ENCODE data around the gene MLST8.
A peak's percentile ranks its signal among the peaks of the same experiment; 100 is the strongest.

Gene MLST8

DNA sequence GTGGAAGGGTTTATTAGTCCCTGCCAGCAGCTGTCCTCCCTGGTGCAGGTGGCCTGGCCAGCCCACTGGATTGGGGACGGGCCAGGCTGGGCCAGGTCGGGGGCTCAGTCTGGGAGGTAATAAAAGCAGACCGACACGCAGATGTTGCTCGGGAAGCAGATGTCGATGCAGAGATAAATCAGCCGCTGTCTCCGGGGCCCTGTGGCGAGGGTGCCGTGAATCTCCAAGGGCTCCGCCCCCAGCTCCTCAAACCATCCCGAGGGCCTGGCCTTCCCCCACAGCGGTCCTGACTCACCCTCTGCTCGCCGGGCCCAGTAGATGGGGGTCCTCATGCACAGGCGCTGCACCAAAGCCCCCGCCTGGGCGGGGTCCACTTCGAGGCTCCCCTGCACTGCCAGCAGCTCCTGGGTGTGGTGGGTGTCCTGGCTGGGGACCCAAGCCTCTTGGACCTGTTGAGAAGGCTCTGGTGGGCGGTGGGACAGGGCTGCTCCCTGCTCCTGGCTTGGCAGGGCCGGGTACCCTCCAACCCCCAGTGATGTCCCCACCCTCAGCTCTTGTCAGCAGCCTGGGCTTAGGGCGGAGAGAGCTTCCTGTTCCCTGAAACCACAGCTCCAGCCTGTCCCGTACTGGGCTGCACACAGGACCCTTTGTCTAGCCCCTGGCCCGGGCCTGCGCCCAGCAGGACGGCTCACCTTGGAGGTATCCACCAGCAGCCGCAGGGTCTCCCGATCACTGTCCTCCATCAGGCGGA, 4.2 kb downstream of the MLST8 start:
- DNase-seq, result no peak

DNA sequence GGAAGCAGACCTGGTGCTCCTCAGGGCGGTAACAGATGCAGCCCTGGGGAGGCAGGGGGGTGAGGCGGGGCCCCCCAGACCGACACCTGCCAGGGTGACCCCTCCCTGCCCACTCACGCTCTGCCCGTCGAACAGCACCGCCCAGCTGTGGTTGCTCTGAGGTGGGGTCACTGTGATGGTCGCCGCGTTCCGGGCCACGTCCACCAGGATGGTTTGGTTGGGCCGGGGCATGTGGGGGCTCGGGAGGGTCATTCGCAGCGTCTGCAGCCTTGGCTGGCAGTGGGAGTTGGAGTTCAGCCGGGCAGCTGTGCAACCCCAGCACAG, 4.7 kb downstream of the MLST8 start:
- DNase-seq, result no peak

- DNase-seq, result no peak
Observed at GRCh38 chr16:2210386-2211365, 5.4 kb downstream of the MLST8 start, which contains the start of gene BRICD5. Gene BRICD5, minus strand, starts transcription at chr16:2210863. Its CDS starts 30 bp downstream, at chr16:2210833.

- DNase-seq, result no peak
Observed at GRCh38 chr16:2211923-2212347, 6.7 kb downstream of the MLST8 start.

GRCh38 chr16:2212362-2213324, 7.4 kb downstream of the MLST8 start:
- no peak for DNase-seq

- DNase-seq, result no peak
Observed at GRCh38 chr16:2213817-2214718, 8.8 kb downstream of the MLST8 start.

GRCh38 chr16:2214719-2214968, 9.4 kb downstream of the MLST8 start, which contains the start of gene PGP:
Gene PGP, minus strand, starts transcription at chr16:2214840. Its CDS starts 63 bp downstream, at chr16:2214777.
- no peak for DNase-seq

GRCh38 chr16:2216330-2216729, 11.1 kb downstream of the MLST8 start:
- no peak for DNase-seq

GRCh38 chr16:2223221-2223941, 18.1 kb downstream of the MLST8 start, which contains the start of gene E4F1:
Gene E4F1, plus strand, starts transcription at chr16:2223591. Its CDS starts 23 bp downstream, at chr16:2223614.
- peak; percentile 96 for DNase-seq

DNA sequence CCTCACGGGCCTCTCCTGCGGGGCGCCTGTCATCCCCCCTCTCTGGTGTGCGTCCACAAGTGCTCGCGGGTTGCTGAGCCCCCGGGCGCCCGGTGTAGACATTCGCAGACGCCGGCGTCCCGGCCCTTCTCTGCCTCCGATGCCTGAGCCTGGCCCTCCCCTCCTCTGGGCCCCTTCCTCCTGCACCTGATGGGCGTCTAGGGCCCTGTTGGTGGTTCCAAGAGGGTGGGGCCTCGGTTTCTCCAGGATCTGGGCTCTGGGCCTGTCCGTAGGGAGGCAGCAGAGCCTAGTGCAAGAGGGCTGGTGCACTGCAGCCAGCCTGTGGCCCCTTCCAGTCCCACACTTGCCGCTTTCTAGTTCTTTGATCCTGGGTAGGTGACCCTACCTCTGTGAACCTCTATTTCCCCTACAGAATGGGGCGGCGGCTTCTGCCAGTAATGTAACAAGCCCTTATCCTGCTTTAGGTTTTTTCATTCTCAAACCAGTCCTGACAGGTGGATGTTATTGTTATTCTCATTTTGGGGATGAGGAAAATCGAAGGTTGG, 18.8 kb downstream of the MLST8 start:
- DNase-seq, result no peak

DNA sequence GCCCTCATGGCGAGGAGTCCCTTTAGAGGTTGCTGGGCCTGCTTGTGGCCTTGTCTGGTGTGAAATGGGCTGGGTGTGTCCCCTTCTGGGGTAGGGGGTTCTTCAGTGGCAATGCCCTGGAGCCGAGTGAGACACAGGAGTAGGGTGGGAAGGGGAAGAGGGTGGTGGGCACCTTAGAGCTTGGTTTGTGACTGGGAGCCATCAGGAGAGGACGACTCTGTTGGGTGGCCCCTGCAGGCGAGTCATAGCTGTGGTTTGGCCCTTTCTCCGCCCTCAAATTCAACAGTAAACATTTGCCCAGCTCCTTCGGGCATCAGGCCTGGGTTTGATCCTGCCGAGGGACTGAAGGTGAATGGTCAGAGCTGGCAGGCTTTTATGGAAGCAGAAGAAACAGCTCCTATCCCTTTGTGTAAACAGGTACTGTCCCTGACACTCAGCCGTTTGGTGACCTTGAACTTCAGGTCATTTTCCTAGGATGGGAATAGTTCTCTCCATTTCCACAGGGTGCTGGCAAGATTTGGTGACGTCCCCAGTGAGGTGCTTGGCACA, 21.1 kb downstream of the MLST8 start:
- DNase-seq, result no peak

GRCh38 chr16:2226918-2227317, 21.7 kb downstream of the MLST8 start:
- DNase-seq, result no peak

DNA sequence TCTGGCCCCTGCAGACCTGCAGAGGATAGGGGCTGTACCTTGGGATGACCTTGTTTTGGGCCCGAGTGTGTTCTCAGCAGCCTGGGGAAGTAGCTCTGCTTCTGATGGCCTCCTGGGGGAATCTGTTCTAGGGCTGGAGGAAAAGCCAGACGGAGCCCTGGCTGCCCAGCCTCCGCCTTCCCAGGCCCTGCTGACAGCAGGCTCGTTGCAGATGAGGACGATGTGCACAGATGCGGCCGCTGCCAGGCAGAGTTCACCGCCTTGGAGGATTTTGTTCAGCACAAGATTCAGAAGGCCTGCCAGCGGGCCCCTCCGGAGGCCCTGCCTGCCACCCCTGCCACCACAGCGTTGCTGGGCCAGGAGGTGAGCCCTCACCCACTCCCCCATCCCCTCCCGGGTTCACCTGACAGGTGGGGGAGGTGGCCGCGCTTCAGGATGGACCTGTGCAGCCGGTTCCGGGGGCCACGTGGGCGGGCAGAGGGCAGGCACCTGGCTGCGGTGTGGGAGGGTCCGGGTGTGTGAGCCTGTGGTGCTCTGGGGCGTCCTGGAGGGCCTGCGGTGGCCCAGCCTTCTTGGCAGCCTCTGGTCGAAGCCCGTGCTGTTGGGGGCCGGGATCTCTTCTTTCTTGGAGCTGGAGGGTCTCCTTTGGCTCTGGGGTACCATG, 23.0 kb downstream of the MLST8 start:
- DNase-seq, result no peak

GRCh38 chr16:2229091-2229490, 23.8 kb downstream of the MLST8 start:
- DNase-seq, result no peak

- DNase-seq, result no peak
Observed at GRCh38 chr16:2229632-2230250, 24.5 kb downstream of the MLST8 start.

GRCh38 chr16:2230376-2230775, 25.1 kb downstream of the MLST8 start:
- DNase-seq, result no peak

- peak; percentile 70 for DNase-seq
Observed at GRCh38 chr16:2231016-2231931, 26.0 kb downstream of the MLST8 start.
